GM23338 (cell line): ENCODE results near the gene JAKMIP1. TPM values are rescaled to one million over a fixed set of nuclear protein-coding genes. Genes with fewer than 3 reads are reported as not detected.

ENCODE experiments used
- ATAC-seq: fragments of 200-7000 bp; cut with Tn5 transposase; 3 replicates; pipeline ENCODE4 v1.9.1; 2020
- DNase-seq: peaks from one replicate; pipeline ENCODE4 v3.0.0-alpha.2; 2015; ENCODE audit warnings: low spot score
- H2AFZ ChIP-seq: fragments of 200-600 bp; sonication (generic); 2 replicates; pipeline ENCODE4 v1.8.0; 2016; ENCODE audit warnings: antibody characterized with exemption, mild to moderate bottlenecking, moderate library complexity
- H3F3A ChIP-seq: fragments of 200-600 bp; sonication (generic); replicated peaks from 2 replicates; pipeline ENCODE4 v1.8.0; 2017; ENCODE audit warnings: antibody characterized with exemption, mixed run types, low read depth
- H3K27ac ChIP-seq: fragments of 200-600 bp; sonication (generic); 2 replicates; pipeline ENCODE4 v1.6.1; 2016; ENCODE audit warnings: low read depth
- H3K27me3 ChIP-seq: fragments of 200-600 bp; sonication (generic); 2 replicates; pipeline ENCODE4 v1.8.0; 2016; ENCODE audit warnings: mild to moderate bottlenecking, mixed run types, moderate library complexity; ENCODE audit not compliant: insufficient read depth
- H3K36me3 ChIP-seq: fragments of 200-600 bp; sonication (generic); 2 replicates; pipeline ENCODE4 v1.8.0; 2016; ENCODE audit warnings: mild to moderate bottlenecking; ENCODE audit not compliant: insufficient read depth
- H3K4me1 ChIP-seq: fragments of 200-600 bp; sonication (generic); 2 replicates; pipeline ENCODE4 v1.8.0; 2016; ENCODE audit warnings: mild to moderate bottlenecking, moderate library complexity; ENCODE audit not compliant: insufficient read depth
- H3K4me2 ChIP-seq: fragments of 200-600 bp; sonication (generic); 2 replicates; pipeline ENCODE4 v1.7.1; 2017; ENCODE audit warnings: mixed run types
- H3K4me3 ChIP-seq: fragments of 200-600 bp; sonication (generic); 2 replicates; pipeline ENCODE4 v1.6.1; 2016; ENCODE audit warnings: mixed run types
- H3K79me2 ChIP-seq: fragments of 200-600 bp; sonication (generic); replicated peaks from 2 replicates; pipeline ENCODE4 v1.8.0; 2017; ENCODE audit warnings: mild to moderate bottlenecking; ENCODE audit not compliant: insufficient read depth
- H3K9me2 ChIP-seq: fragments of 200-600 bp; sonication (generic); 2 replicates; pipeline ENCODE4 v1.8.0; 2017; ENCODE audit not compliant: insufficient read depth
- H4K20me1 ChIP-seq: fragments of 200-600 bp; sonication (generic); replicated peaks from 2 replicates; pipeline ENCODE4 v1.8.0; 2017; ENCODE audit warnings: mild to moderate bottlenecking; ENCODE audit not compliant: insufficient read depth
- H3K27ac Mint-ChIP-seq: 2 replicates; pipeline ENCODE4 v1.8.0; 2020; ENCODE audit warnings: inconsistent platforms, mild to moderate bottlenecking, moderate library complexity, mixed read lengths
- H3K27me3 Mint-ChIP-seq: 3 replicates; pipeline ENCODE4 v1.8.0; 2022; ENCODE audit warnings: low read depth, mild to moderate bottlenecking, moderate library complexity, mixed read lengths, inconsistent platforms; ENCODE audit not compliant: insufficient read depth, poor library complexity
- H3K36me3 Mint-ChIP-seq: 3 replicates; pipeline ENCODE4 v1.8.0; 2021; ENCODE audit warnings: low read depth, mild to moderate bottlenecking, inconsistent platforms, moderate library complexity, mixed read lengths
- H3K4me1 Mint-ChIP-seq: 3 replicates; pipeline ENCODE4 v1.8.0; 2020; ENCODE audit warnings: mild to moderate bottlenecking, inconsistent platforms, mixed read lengths
- H3K4me3 Mint-ChIP-seq: 3 replicates; pipeline ENCODE4 v1.8.0; 2021; ENCODE audit warnings: moderate library complexity, mild to moderate bottlenecking, inconsistent platforms, mixed read lengths
- H3K9me3 Mint-ChIP-seq: 3 replicates; pipeline ENCODE4 v1.8.0; 2020; ENCODE audit warnings: moderate library complexity, mild to moderate bottlenecking, inconsistent platforms, mixed read lengths
- CREB1 ChIP-seq: fragments of 250-450 bp; sonication (Bioruptor Pico); IDR thresholded peaks from 2 replicates; pipeline ENCODE4 v1.5.0; 2020; ENCODE audit warnings: low read depth, mild to moderate bottlenecking, moderate library complexity
- ETS1 ChIP-seq: IDR thresholded peaks from 2 replicates; pipeline ENCODE4 v1.6.1; 2016; ENCODE audit warnings: antibody characterized with exemption
- EZH2 ChIP-seq: fragments of 200-600 bp; sonication (generic); IDR thresholded peaks from one replicate; pipeline ENCODE4 v1.8.0; 2017; ENCODE audit warnings: antibody characterized with exemption, mild to moderate bottlenecking, low read depth; ENCODE audit not compliant: unreplicated experiment
- EZH2phosphoT487 ChIP-seq: fragments of 200-600 bp; sonication (generic); IDR thresholded peaks from one replicate; pipeline ENCODE4 v1.8.1; 2018; ENCODE audit warnings: antibody characterized with exemption; ENCODE audit not compliant: unreplicated experiment
- JUNB ChIP-seq: IDR thresholded peaks from one replicate; pipeline ENCODE4 v1.6.1; 2016; ENCODE audit warnings: antibody characterized with exemption; ENCODE audit not compliant: unreplicated experiment
- NANOG ChIP-seq: IDR thresholded peaks from 2 replicates; pipeline ENCODE4 v1.6.1; 2016; ENCODE audit warnings: antibody characterized with exemption, borderline replicate concordance
- POLR2AphosphoS5 ChIP-seq: IDR thresholded peaks from 2 replicates; pipeline ENCODE4 v1.6.1; 2016; ENCODE audit warnings: antibody characterized with exemption, low read depth
- STAT1 ChIP-seq: IDR thresholded peaks from one replicate; pipeline ENCODE4 v1.6.1; 2016; ENCODE audit warnings: antibody characterized with exemption; ENCODE audit not compliant: unreplicated experiment
- ZNF114 ChIP-seq: fragments of 250-450 bp; sonication (Bioruptor Pico); IDR thresholded peaks from 2 replicates; pipeline ENCODE4 v1.5.0; 2020; ENCODE audit warnings: mild to moderate bottlenecking, moderate library complexity
- ZNF331 ChIP-seq: fragments of 250-450 bp; sonication (Bioruptor Pico); IDR thresholded peaks from 2 replicates; pipeline ENCODE4 v1.5.0; 2020; ENCODE audit warnings: low read depth, mild to moderate bottlenecking, moderate library complexity
- polyA plus RNA-seq: library from polyadenylated mRNA; unstranded; fragments of >200 nt; fragmentation: Nextera tagmentation; extraction: Ambion mirVana; gene quantifications from 2 replicates; pipeline ENCODE4 v1.2.1, GENCODE V29; 2016
- total RNA-seq: library from RNA; depleted of rRNA; stranded (reverse); fragments of >200 nt; shearing (Covaris generic); gene quantifications from 2 replicates; pipeline ENCODE4 v1.2.3, GENCODE V29; 2014
- TF ChIP-seq, protein P1 (sequence below), 2 experiments: fragments of 200-600 bp in 1 of 2; sonication (generic) in 1 of 2; conservative IDR thresholded peaks; 2 replicates each; pipeline versions ENCODE4 v1.5.1 to v1.6.1; 2016 to 2017; ENCODE audit warnings: antibody characterized with exemption in 2 of 2, low read depth in 2 of 2, mild to moderate bottlenecking in 2 of 2, moderate library complexity in 1 of 2
- TF ChIP-seq, protein P2 (sequence below): fragments of 250-450 bp; sonication (Bioruptor Pico); IDR thresholded peaks from 2 replicates; pipeline ENCODE4 v1.5.0; 2020; ENCODE audit warnings: mild to moderate bottlenecking, moderate library complexity
- TF ChIP-seq, protein P3 (sequence below): IDR thresholded peaks from one replicate; pipeline ENCODE4 v1.6.1; 2018; ENCODE audit warnings: antibody characterized with exemption; ENCODE audit not compliant: unreplicated experiment

Gene JAKMIP1
- total and polyA plus RNA-seq, 2 experiments from 2014 or later, result 4.6 to 5.1 TPM

DNA sequence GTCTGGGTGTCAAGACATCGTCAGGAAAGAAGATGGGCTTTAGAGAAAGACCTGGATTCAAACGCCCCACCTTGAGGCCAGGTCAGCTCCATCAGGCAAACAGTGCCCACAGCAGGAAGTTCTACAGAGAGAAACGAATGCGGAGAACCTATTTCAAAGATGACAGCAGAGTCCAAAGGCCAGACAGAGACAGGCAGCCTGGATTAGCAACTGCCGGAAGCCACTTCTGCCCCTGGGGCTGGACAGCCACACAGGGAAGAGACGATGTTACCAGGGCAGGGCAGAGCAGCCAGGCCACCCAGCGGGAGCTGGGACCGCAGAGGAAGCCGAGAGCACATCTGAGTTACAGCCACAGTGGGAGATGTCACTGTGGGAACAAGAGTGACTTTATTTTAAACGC, 183.3 kb downstream of the JAKMIP1 start:
- Mint-ChIP-seq H3K27me3 (peaks cover 5% of the 10 kb centered on the region), H3K36me3 (no peaks in the 10 kb centered on the region), H3K27ac (no peak overlapping the region), H3K9me3 (no peaks in the 10 kb centered on the region), H3K4me1 (peaks cover 21% of the 10 kb centered on the region), H3K4me3 (no peak overlapping the region)
- Histone ChIP-seq H3K4me2 (no peak overlapping the region), H3K79me2 (no peaks in the 10 kb centered on the region), H3K4me3 (no peak overlapping the region), H3K9me2 (no peaks in the 10 kb centered on the region), H4K20me1 (no peaks in the 10 kb centered on the region), H2AFZ (no peak overlapping the region), H3K27ac (no peak overlapping the region), H3K36me3 (no peaks in the 10 kb centered on the region), H3F3A (0 out of 2 replicates have a peak, but pooled peaks cover 4% of the 10 kb centered on the region), H3K27me3 (no peaks in the 10 kb centered on the region), H3K4me1 (no peaks in the 10 kb centered on the region)
- DNase-seq (no peak), ATAC-seq (no peak)
- TF ChIP-seq CREB1 (CRISPR knock-in tag) (no peak), ZNF114 (no peak), POLR2AphosphoS5 (no peak), NANOG (no peak), EZH2 (no peak), EZH2phosphoT487 (no peak), ETS1 (no peak), JUNB (no peak), ZNF331 (CRISPR knock-in tag) (no peak), STAT1 (no peak)
- TF ChIP-seq, protein P1, sequence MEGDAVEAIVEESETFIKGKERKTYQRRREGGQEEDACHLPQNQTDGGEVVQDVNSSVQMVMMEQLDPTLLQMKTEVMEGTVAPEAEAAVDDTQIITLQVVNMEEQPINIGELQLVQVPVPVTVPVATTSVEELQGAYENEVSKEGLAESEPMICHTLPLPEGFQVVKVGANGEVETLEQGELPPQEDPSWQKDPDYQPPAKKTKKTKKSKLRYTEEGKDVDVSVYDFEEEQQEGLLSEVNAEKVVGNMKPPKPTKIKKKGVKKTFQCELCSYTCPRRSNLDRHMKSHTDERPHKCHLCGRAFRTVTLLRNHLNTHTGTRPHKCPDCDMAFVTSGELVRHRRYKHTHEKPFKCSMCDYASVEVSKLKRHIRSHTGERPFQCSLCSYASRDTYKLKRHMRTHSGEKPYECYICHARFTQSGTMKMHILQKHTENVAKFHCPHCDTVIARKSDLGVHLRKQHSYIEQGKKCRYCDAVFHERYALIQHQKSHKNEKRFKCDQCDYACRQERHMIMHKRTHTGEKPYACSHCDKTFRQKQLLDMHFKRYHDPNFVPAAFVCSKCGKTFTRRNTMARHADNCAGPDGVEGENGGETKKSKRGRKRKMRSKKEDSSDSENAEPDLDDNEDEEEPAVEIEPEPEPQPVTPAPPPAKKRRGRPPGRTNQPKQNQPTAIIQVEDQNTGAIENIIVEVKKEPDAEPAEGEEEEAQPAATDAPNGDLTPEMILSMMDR (conservative IDR thresholded peaks at IDR 0.05; ENCODE audit: low read depth in 2 of 2), result no peak
- TF ChIP-seq, protein P2, sequence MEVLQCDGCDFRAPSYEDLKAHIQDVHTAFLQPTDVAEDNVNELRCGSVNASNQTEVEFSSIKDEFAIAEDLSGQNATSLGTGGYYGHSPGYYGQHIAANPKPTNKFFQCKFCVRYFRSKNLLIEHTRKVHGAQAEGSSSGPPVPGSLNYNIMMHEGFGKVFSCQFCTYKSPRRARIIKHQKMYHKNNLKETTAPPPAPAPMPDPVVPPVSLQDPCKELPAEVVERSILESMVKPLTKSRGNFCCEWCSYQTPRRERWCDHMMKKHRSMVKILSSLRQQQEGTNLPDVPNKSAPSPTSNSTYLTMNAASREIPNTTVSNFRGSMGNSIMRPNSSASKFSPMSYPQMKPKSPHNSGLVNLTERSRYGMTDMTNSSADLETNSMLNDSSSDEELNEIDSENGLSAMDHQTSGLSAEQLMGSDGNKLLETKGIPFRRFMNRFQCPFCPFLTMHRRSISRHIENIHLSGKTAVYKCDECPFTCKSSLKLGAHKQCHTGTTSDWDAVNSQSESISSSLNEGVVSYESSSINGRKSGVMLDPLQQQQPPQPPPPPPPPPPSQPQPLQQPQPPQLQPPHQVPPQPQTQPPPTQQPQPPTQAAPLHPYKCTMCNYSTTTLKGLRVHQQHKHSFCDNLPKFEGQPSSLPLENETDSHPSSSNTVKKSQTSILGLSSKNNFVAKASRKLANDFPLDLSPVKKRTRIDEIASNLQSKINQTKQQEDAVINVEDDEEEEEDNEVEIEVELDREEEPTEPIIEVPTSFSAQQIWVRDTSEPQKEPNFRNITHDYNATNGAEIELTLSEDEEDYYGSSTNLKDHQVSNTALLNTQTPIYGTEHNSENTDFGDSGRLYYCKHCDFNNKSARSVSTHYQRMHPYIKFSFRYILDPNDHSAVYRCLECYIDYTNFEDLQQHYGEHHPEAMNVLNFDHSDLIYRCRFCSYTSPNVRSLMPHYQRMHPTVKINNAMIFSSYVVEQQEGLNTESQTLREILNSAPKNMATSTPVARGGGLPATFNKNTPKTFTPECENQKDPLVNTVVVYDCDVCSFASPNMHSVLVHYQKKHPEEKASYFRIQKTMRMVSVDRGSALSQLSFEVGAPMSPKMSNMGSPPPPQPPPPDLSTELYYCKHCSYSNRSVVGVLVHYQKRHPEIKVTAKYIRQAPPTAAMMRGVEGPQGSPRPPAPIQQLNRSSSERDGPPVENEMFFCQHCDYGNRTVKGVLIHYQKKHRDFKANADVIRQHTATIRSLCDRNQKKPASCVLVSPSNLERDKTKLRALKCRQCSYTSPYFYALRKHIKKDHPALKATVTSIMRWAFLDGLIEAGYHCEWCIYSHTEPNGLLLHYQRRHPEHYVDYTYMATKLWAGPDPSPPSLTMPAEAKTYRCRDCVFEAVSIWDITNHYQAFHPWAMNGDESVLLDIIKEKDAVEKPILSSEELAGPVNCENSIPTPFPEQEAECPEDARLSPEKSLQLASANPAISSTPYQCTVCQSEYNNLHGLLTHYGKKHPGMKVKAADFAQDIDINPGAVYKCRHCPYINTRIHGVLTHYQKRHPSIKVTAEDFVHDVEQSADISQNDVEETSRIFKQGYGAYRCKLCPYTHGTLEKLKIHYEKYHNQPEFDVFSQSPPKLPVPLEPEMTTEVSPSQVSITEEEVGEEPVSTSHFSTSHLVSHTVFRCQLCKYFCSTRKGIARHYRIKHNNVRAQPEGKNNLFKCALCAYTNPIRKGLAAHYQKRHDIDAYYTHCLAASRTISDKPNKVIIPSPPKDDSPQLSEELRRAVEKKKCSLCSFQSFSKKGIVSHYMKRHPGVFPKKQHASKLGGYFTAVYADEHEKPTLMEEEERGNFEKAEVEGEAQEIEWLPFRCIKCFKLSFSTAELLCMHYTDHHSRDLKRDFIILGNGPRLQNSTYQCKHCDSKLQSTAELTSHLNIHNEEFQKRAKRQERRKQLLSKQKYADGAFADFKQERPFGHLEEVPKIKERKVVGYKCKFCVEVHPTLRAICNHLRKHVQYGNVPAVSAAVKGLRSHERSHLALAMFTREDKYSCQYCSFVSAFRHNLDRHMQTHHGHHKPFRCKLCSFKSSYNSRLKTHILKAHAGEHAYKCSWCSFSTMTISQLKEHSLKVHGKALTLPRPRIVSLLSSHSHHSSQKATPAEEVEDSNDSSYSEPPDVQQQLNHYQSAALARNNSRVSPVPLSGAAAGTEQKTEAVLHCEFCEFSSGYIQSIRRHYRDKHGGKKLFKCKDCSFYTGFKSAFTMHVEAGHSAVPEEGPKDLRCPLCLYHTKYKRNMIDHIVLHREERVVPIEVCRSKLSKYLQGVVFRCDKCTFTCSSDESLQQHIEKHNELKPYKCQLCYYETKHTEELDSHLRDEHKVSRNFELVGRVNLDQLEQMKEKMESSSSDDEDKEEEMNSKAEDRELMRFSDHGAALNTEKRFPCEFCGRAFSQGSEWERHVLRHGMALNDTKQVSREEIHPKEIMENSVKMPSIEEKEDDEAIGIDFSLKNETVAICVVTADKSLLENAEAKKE, result no peak
- TF ChIP-seq, protein P3, sequence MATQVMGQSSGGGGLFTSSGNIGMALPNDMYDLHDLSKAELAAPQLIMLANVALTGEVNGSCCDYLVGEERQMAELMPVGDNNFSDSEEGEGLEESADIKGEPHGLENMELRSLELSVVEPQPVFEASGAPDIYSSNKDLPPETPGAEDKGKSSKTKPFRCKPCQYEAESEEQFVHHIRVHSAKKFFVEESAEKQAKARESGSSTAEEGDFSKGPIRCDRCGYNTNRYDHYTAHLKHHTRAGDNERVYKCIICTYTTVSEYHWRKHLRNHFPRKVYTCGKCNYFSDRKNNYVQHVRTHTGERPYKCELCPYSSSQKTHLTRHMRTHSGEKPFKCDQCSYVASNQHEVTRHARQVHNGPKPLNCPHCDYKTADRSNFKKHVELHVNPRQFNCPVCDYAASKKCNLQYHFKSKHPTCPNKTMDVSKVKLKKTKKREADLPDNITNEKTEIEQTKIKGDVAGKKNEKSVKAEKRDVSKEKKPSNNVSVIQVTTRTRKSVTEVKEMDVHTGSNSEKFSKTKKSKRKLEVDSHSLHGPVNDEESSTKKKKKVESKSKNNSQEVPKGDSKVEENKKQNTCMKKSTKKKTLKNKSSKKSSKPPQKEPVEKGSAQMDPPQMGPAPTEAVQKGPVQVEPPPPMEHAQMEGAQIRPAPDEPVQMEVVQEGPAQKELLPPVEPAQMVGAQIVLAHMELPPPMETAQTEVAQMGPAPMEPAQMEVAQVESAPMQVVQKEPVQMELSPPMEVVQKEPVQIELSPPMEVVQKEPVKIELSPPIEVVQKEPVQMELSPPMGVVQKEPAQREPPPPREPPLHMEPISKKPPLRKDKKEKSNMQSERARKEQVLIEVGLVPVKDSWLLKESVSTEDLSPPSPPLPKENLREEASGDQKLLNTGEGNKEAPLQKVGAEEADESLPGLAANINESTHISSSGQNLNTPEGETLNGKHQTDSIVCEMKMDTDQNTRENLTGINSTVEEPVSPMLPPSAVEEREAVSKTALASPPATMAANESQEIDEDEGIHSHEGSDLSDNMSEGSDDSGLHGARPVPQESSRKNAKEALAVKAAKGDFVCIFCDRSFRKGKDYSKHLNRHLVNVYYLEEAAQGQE, result no peak
